Subcutaneous abdominal adipose tissue (tissue), 5 donors: ENCODE data around the gene GATAD2A.
A peak's percentile ranks its signal among the peaks of the same experiment; 100 is the strongest.

Experiments used
- H3K27ac ChIP-seq: one replicate; pipeline ENCODE4 v1.7.0; 2013; ENCODE audit warnings: low read depth, mild to moderate bottlenecking, inconsistent platforms, low read length, moderate library complexity
- H3K27me3 ChIP-seq, 5 donors: one replicate each; pipeline ENCODE4 v1.7.0; 2013; ENCODE audit warnings: low read length in 5 of 5, inconsistent platforms in 1 of 5; ENCODE audit not compliant: control insufficient read depth in 5 of 5, insufficient read depth in 4 of 5
- H3K36me3 ChIP-seq, 5 donors: one replicate each; pipeline ENCODE4 v1.7.0; 2013; ENCODE audit warnings: low read length in 5 of 5; ENCODE audit not compliant: control insufficient read depth in 5 of 5, insufficient read depth in 5 of 5
- H3K4me1 ChIP-seq, 5 donors: one replicate each; pipeline ENCODE4 v1.7.0; 2013; ENCODE audit warnings: low read length in 5 of 5, mild to moderate bottlenecking in 3 of 5, moderate library complexity in 1 of 5; ENCODE audit not compliant: control insufficient read depth in 5 of 5, insufficient read depth in 5 of 5
- H3K4me3 ChIP-seq, 5 donors: one replicate each; pipeline ENCODE4 v1.7.0; 2013; ENCODE audit warnings: low read length in 5 of 5, low read depth in 1 of 5
- H3K9ac ChIP-seq, 5 donors: one replicate each; pipeline ENCODE4 v1.7.0; 2013; ENCODE audit warnings: low read length in 5 of 5, mild to moderate bottlenecking in 4 of 5, moderate library complexity in 3 of 5
- H3K9me3 ChIP-seq, 5 donors: one replicate each; pipeline ENCODE4 v1.7.0; 2013; ENCODE audit warnings: low read length in 5 of 5; ENCODE audit not compliant: control insufficient read depth in 5 of 5
- donor health status: healthy.
- donor health status: healthy.
- donor health status: healthy.
- donor health status: healthy.
- donor health status: healthy.

The GATAD2A gene, protein sequence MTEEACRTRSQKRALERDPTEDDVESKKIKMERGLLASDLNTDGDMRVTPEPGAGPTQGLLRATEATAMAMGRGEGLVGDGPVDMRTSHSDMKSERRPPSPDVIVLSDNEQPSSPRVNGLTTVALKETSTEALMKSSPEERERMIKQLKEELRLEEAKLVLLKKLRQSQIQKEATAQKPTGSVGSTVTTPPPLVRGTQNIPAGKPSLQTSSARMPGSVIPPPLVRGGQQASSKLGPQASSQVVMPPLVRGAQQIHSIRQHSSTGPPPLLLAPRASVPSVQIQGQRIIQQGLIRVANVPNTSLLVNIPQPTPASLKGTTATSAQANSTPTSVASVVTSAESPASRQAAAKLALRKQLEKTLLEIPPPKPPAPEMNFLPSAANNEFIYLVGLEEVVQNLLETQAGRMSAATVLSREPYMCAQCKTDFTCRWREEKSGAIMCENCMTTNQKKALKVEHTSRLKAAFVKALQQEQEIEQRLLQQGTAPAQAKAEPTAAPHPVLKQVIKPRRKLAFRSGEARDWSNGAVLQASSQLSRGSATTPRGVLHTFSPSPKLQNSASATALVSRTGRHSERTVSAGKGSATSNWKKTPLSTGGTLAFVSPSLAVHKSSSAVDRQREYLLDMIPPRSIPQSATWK

DNA sequence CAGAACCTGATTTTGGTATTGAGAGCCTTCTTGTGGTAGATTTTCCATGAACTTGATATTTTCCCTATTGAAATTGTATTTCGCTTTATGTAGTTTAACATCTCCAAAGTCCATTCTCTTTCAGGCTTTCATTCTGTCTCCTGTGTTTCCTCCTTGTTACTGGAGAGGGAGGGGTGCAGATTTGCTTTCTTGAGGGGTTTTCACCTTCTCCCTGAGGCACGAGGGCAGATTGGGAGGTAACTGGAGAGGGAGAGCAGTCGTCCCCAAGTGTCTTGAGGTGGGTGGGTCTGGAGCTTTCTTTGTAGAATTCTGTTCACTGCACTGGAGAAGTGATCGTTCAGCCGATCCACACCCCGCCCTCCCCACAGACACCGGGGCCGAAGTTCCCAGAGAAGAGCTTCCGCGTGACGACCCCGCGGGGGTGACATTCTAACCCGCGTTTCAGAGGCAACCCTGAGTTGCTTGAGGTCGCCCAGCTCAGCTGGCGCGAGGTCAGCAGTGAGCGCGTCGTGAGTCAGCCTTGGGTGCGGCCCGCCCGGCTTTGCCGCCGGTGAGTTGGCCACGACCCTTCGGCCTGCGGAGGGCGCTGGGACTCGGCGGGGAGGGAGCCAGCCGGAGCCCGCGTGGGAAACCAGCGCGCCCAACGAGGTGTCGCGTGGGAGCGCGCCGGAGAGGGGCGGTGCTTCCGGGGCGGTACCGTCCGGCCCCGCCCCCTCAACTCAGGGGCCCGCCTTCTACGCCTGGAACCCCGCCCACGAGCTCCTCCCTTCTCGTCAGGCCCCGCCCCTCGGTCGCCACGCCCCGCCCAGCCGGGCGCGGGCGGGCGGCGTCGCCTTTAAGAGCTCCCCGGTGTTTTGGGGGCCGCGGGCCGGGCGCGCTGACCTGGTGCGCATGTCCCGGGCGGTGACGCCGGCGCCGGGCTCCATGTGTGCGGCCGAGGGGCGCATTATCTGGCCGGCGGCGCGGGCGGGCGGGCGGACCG lies at the start of gene GATAD2A:
Gene GATAD2A (plus strand): TSS at position 797 of the 982 bp plus-strand sequence. CDS start 59,671 bp downstream, outside the sequence.
- Histone ChIP-seq H3K9ac (peak within 1 kb of the TSS; percentile 76 to 93 (median 85)), H3K9me3 (no peaks in the 10 kb centered on the region), H3K27me3 (peaks cover 0 to 4% (median 0%) of the 10 kb centered on the region in 5 donors), H3K4me3 (peak within 1 kb of the TSS; percentile 76 to 86 (median 80)), H3K4me1 (peaks cover 17 to 61% (median 43%) of the 10 kb centered on the region in 5 donors), H3K27ac (peak within 1 kb of the TSS; percentile 96), H3K36me3 (no peaks in the 10 kb centered on the region)

DNA sequence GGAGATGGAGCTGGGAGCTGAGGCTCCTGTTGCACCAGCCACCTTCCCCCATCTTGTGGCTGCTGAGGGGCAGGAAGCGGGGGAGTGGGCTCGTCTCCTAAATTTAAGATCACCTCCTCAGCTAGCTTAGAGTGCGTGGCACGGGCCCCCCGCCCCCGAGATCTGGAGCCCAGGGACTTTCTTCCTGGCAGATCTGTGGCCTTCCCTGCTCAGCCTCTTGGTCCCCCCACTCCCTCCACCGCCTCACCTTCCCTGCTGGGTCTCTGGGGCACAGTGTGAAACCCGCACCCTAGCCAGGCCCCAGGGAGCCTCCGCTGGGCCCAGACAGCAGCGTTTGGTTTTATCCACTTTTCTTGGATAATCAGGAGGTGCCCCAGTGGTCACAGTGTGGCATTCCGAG lies 49.0 kb upstream of the GATAD2A start:
- Histone ChIP-seq H3K9ac (no peak overlapping the region), H3K36me3 (peaks cover 0 to 73% (median 62%) of the 10 kb centered on the region in 5 donors)

DNA sequence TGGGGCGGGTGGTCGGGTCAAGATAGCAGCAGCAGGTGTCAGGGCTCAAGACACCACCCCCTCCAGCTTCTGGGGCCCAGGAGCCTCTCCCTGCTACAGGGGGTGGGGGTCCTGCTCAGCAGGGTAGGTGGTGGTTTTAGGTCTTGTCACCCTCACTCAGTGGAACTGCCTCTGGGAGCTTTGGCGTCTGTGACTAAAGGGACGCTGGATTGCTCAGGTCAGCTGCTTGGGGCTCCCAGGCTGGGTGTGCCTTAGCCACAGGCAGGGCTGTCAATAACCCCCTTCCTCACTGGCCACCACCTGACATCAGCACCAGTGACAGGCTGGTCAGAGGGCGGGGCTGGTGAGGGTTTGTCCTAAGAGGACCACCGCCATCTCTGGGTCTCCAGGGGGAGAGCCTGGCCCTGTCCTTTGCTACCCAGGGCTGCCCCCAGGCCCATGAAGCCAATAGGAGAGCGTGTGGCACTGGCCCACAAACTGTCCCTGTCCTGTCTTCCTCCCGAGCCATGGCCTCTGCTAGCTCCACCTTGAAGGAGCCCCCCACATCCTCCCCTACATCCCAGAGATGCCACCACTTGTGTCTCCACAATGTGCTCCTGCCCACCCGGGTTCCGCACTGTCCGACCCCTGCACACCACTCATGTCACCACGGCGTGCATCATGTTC lies 48.4 kb upstream of the GATAD2A start:
- H3K4me1 ChIP-seq = peaks cover 0 to 15% (median 4%) of the 10 kb centered on the region in 5 donors
- H3K27me3 ChIP-seq = no peaks in the 10 kb centered on the region
- H3K36me3 ChIP-seq = peaks cover 0 to 69% (median 61%) of the 10 kb centered on the region in 5 donors
- no peak overlapping the region for H3K27ac ChIP-seq
- H3K9me3 ChIP-seq = no peaks in the 10 kb centered on the region
- no peak overlapping the region for H3K4me3 ChIP-seq
- no peak overlapping the region for H3K9ac ChIP-seq

More for the DNA sequence above, 49.0 kb upstream of the GATAD2A start:
- no peak overlapping the region for H3K27ac ChIP-seq
- peaks cover 0 to 15% (median 4%) of the 10 kb centered on the region in 5 donors for H3K4me1 ChIP-seq
- H3K4me3 ChIP-seq = no peak overlapping the region
- H3K27me3 ChIP-seq = no peaks in the 10 kb centered on the region
- no peaks in the 10 kb centered on the region for H3K9me3 ChIP-seq

DNA sequence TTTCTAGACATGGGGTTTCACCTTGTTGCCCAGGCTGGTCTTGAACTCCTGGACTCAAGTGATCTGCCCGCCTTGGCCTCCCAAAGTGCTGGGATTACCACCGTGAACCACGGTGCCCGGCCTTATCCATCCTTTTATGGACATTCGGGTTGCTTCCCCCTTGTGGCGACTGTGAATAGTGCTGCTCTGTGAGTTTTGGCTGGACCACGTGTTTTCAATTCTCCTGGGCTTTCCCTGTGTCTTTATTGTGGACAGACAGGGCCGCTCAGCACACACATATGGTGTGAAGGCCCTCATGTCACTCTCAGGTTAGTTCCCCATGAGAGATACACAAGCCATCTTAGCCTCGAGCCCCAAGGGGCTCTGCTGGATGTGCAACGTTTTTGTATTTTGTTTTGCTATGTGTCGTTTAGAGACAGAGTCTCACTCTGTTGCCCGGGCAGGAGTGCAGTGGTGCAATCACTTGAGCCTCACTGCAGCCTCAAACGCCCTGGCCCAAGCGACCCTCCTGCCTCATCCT lies 44.3 kb upstream of the GATAD2A start:
- Histone ChIP-seq H3K4me3 (no peak overlapping the region), H3K36me3 (peaks cover 0 to 30% (median 20%) of the 10 kb centered on the region in 5 donors), H3K27ac (no peak overlapping the region), H3K9me3 (no peaks in the 10 kb centered on the region), H3K27me3 (no peaks in the 10 kb centered on the region), H3K4me1 (peaks cover 2 to 24% (median 17%) of the 10 kb centered on the region in 5 donors), H3K9ac (no peak overlapping the region)

DNA sequence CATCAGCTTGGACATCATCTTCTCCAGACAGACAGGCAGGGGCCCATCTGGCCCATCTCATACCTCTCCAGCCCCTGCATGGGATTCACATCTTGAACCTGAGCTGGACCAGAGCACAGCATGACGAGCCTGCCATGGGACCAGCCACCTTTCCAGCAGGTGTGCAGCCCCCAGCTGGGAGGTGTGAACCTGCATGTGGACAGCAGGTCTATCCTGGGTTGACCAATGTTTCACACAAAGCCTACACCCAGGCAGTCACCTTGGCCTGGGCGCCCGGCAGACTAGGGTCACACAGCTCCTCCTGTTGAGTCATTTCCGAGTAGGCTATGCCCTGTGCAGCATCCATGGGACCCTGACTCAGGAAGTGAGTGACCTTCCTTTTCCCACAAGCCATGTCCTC lies 43.4 kb upstream of the GATAD2A start:
- Histone ChIP-seq H3K9me3 (no peaks in the 10 kb centered on the region), H3K36me3 (peaks cover 0 to 21% (median 11%) of the 10 kb centered on the region in 5 donors), H3K4me3 (no peak overlapping the region), H3K4me1 (peaks cover 2 to 29% (median 25%) of the 10 kb centered on the region in 5 donors), H3K27ac (no peak overlapping the region), H3K27me3 (no peaks in the 10 kb centered on the region), H3K9ac (no peak overlapping the region)

DNA sequence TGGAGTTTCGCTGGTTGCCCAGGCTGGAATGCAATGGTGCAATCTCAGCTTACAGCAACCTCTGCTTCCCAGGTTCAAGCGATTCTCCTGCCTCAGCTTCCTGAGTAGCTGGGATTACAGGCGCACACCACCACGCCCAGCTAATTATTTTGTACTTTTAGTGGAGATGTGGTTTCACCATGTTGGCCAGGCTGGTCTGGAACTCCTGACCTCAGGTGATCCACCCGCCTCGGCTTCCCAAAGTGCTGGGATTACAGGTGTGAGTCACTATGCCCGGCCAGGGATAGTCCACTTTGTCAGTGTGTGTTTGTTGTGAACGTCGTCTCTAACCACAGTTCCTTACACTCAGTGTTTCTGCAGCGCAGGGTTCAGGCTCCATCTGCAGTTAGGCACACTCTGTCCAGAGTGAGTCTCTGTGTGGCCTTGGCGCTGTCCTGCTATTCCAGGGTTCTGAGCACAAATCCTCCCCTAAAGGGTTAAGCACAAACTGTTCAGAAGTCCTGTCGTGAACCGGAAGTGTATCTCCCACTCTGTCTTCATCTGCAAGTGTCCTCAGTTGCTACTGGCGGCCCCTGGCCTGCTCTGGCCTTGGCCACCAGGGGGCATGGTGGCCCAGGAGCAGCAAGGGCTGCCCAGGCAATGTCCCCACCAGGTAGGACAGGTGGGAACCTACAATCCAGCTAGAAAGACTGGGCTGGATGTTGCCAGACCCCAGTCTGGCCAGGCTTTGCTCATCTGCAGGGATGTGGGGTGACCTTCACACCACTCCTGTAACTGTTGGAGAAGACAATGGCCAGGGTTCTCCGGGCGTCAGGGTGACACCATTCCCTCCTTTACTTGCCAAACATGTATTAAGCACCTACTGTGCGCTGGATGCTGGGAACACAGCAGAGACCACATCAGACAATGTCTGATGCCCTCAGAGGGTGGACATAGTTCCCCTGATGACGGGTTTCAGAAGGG lies 38.8 kb upstream of the GATAD2A start:
- H3K27ac ChIP-seq = no peak overlapping the region

DNA sequence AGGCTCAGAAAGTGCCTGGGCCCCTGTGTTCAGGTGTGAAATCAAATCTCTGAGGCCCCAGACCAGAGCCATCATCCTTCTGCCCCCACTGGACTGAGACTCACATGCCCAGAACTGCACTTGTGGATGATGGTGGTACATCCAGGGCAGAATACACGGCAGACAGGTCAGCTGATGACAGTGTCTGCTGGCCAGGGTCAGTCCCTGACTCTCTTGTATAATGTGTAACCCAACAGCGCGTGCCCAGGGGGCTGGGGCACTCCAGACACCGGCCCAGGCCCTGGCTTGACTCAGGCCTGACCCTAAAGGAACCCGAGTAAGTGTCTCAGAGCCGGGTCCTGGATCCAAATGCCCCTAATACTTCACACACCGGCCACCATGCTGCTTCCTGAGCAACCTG lies 37.4 kb upstream of the GATAD2A start:
- Histone ChIP-seq H3K9me3 (no peaks in the 10 kb centered on the region), H3K27me3 (no peaks in the 10 kb centered on the region), H3K4me1 (peaks cover 2 to 26% (median 21%) of the 10 kb centered on the region in 5 donors), H3K9ac (peak overlapping the region in 1 of 5 donors; percentile 23), H3K4me3 (no peak overlapping the region), H3K27ac (no peak overlapping the region), H3K36me3 (no peaks in the 10 kb centered on the region)

More for the DNA sequence above, 38.8 kb upstream of the GATAD2A start:
- Histone ChIP-seq H3K9ac (no peak overlapping the region), H3K27me3 (no peaks in the 10 kb centered on the region), H3K9me3 (no peaks in the 10 kb centered on the region), H3K4me1 (peaks cover 2 to 21% (median 16%) of the 10 kb centered on the region in 5 donors), H3K4me3 (peak overlapping the region in 3 of 5 donors; percentile 23 to 66 (median 47)), H3K36me3 (peaks cover 0 to 4% (median 0%) of the 10 kb centered on the region in 5 donors)

DNA sequence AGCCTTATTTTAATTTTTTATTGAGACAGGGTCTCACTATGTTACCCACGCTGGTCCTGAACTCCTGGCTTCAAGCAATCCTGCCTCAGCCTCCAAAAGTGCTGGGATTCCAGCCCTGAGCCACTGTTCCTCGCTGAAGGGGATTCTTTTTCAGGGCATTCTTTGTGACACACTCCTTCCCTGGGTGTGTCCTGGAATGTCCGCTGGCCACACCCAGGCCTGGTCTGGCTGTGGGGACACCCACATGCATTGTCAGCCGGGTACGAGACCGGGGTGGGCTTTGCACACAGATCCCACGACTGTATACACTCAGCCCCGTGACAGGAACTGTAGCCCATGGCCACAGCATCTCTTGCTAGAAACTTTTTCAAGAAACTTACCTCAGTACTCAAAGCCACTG lies 34.4 kb upstream of the GATAD2A start:
- no peaks in the 10 kb centered on the region for H3K36me3 ChIP-seq
- peaks cover 0 to 20% (median 13%) of the 10 kb centered on the region in 5 donors for H3K4me1 ChIP-seq
- no peak overlapping the region for H3K27ac ChIP-seq
- H3K9ac ChIP-seq = peak overlapping the region in 1 of 5 donors; percentile 36
- H3K4me3 ChIP-seq = no peak overlapping the region
- no peaks in the 10 kb centered on the region for H3K27me3 ChIP-seq
- H3K9me3 ChIP-seq = no peaks in the 10 kb centered on the region
